ENCODE data around the gene HSD11B2. TPM values are rescaled to one million over a fixed set of nuclear protein-coding genes. Genes with fewer than 3 reads are reported as not detected.

HSD11B2 gene
- total RNA-seq, 1 experiment from 2014 or later: 5.3 TPM

GRCh38 chr16:67411339-67411738 is 19.6 kb upstream of the HSD11B2 start:
- TF ChIP-seq CTCF (conservative IDR thresholded peaks at IDR 0.05): no peak
- no peak for TF ChIP-seq EZH2 (IDR thresholded peaks at IDR 0.05; ENCODE audit: low read depth)
- Histone ChIP-seq H3K9me3 (ENCODE audit: insufficient read depth, low read depth) (no peaks in the 10 kb centered on the region), H3K27ac (no peak overlapping the region), H2AFZ (no peak overlapping the region), H3K9me2 (ENCODE audit: insufficient read depth) (no peaks in the 10 kb centered on the region), H3K4me1 (replicated peaks; ENCODE audit: insufficient read depth) (peaks cover 8% of the 10 kb centered on the region; the same call in 1 of the 2 replicates), H4K20me1 (ENCODE audit: insufficient read depth) (no peaks in the 10 kb centered on the region), H3K36me3 (ENCODE audit: low read depth) (no peaks in the 10 kb centered on the region), H3K27me3 (ENCODE audit: insufficient read depth, low read depth) (no peaks in the 10 kb centered on the region), H3K4me2 (no peak overlapping the region), H3K4me3 (no peak overlapping the region), H3F3A (ENCODE audit: insufficient read depth, low read depth) (0 out of 2 replicates have a peak, but pooled peaks cover 5% of the 10 kb centered on the region), H3K79me2 (ENCODE audit: low read depth) (no peaks in the 10 kb centered on the region)
- CTCF ChIA-PET: interaction anchor here (0.8 kb wide), 1 partner anchor 40 kb away, joined by 3 read pairs; no protein-coding TSS in a partner anchor
- no TSS peak for BruUV-seq (replicated peaks)
- no peak for DNase-seq
- POLR2A ChIA-PET (ENCODE audit: unreplicated experiment): no interaction called here
- intact Hi-C loops (cut with micrococcal nuclease; ENCODE audit: unreplicated experiment): no loop called here

GRCh38 chr16:67412294-67412693 is 18.6 kb upstream of the HSD11B2 start:
- POLR2A ChIA-PET (ENCODE audit: unreplicated experiment): interaction anchor here (0.6 kb wide), 1 partner anchor 101 kb away, joined by 3 read pairs; no protein-coding TSS in a partner anchor
- BruUV-seq (replicated peaks): no TSS peak

More at GRCh38 chr16:67412294-67412693, 18.6 kb upstream of the HSD11B2 start:
- no peak overlapping the region for H3K4me2 ChIP-seq
- H3K79me2 ChIP-seq (ENCODE audit: low read depth): no peaks in the 10 kb centered on the region
- intact Hi-C loops (cut with micrococcal nuclease; ENCODE audit: unreplicated experiment): no loop called here
- no peaks in the 10 kb centered on the region for H3K9me2 ChIP-seq (ENCODE audit: insufficient read depth)
- no peak for DNase-seq
- CTCF ChIA-PET: interaction anchor here (0.5 to 0.7 kb wide), 2 partner anchors 14 to 21 kb away, joined by 3 read pairs; no protein-coding TSS in a partner anchor
- H3F3A ChIP-seq (ENCODE audit: insufficient read depth, low read depth): 0 out of 2 replicates have a peak, but pooled peaks cover 5% of the 10 kb centered on the region
- no peaks in the 10 kb centered on the region for H3K27me3 ChIP-seq (ENCODE audit: insufficient read depth, low read depth)
- peaks cover 8% of the 10 kb centered on the region for H3K4me1 ChIP-seq (replicated peaks; ENCODE audit: insufficient read depth)
- no peak overlapping the region for H3K4me3 ChIP-seq
- H3K27ac ChIP-seq: no peak overlapping the region
- H3K36me3 ChIP-seq (ENCODE audit: low read depth): no peaks in the 10 kb centered on the region
- no peaks in the 10 kb centered on the region for H4K20me1 ChIP-seq (ENCODE audit: insufficient read depth)
- no peak overlapping the region for H2AFZ ChIP-seq
- no peaks in the 10 kb centered on the region for H3K9me3 ChIP-seq (ENCODE audit: insufficient read depth, low read depth)
- TF ChIP-seq CTCF (conservative IDR thresholded peaks at IDR 0.05): no peak
- no peak for TF ChIP-seq EZH2 (IDR thresholded peaks at IDR 0.05; ENCODE audit: low read depth)

All from PC-9 (cell line).